Brain microvascular endothelial cell (primary cell): ENCODE data around the gene KLC3.

ENCODE experiments used
- DNase-seq: peaks from one replicate; pipeline ENCODE4 v3.0.0-alpha.2; 2020
- H3K27ac ChIP-seq: fragments of 250-450 bp; sonication (Bioruptor Pico); 2 replicates; pipeline ENCODE4 v1.5.1; 2020; ENCODE audit warnings: mild to moderate bottlenecking, moderate library complexity
- H3K27me3 ChIP-seq: fragments of 250-450 bp; sonication (Bioruptor Pico); replicated peaks from 2 replicates; pipeline ENCODE4 v1.5.1; 2020; ENCODE audit warnings: mild to moderate bottlenecking
- H3K36me3 ChIP-seq: fragments of 250-450 bp; sonication (Bioruptor Pico); replicated peaks from 2 replicates; pipeline ENCODE4 v1.5.1; 2020; ENCODE audit warnings: mild to moderate bottlenecking
- H3K4me3 ChIP-seq: 2 replicates; pipeline ENCODE4 v1.5.1; 2011; ENCODE audit warnings: low read depth, mild to moderate bottlenecking, control low read depth, low read length, moderate library complexity
- CTCF ChIP-seq: IDR thresholded peaks from 2 replicates; pipeline ENCODE4 v1.5.1; 2011; ENCODE audit warnings: low read depth, mild to moderate bottlenecking, moderate library complexity, low read length, control low read depth, inconsistent platforms; ENCODE audit errors: missing control alignments
- in situ Hi-C: cut with HindIII; loops from 2 replicates; pipeline ENCODE4 v1.10.0; 2017; ENCODE audit warnings: low sequenced_read_pairs, low pct_ligation_motif_present

The KLC3 gene

GRCh38 chr19:45382426-45382825 lies 41.9 kb downstream of the KLC3 start:
- H3K27ac ChIP-seq: no peak overlapping the region
- in situ Hi-C loops: no loop called here
- H3K36me3 ChIP-seq: no peaks in the 10 kb centered on the region
- TF ChIP-seq CTCF: no peak
- DNase-seq: no peak
- H3K4me3 ChIP-seq: no peak overlapping the region
- no peaks in the 10 kb centered on the region for H3K27me3 ChIP-seq

GRCh38 chr19:45385392-45386221 lies 45.1 kb downstream of the KLC3 start:
- Histone ChIP-seq H3K27me3 (no peaks in the 10 kb centered on the region), H3K36me3 (no peaks in the 10 kb centered on the region), H3K27ac (no peak overlapping the region), H3K4me3 (peak overlapping the region; percentile 22)
- DNase-seq: no peak
- in situ Hi-C loops: no loop called here
- TF ChIP-seq CTCF: no peak

- Histone ChIP-seq H3K27ac (no peak overlapping the region), H3K36me3 (peaks cover 18% of the 10 kb centered on the region), H3K27me3 (no peaks in the 10 kb centered on the region), H3K4me3 (no peak overlapping the region)
- no peak for DNase-seq
- in situ Hi-C loops: no loop called here
- no peak for TF ChIP-seq CTCF
These were observed 50.8 kb downstream of the KLC3 start for GRCh38 chr19:45391346-45391745.

- DNase-seq: no peak
- Histone ChIP-seq H3K27me3 (no peaks in the 10 kb centered on the region), H3K36me3 (peaks cover 22% of the 10 kb centered on the region), H3K27ac (no peak overlapping the region), H3K4me3 (no peak overlapping the region)
- TF ChIP-seq CTCF: no peak
- in situ Hi-C loops: no loop called here
These were observed 51.5 kb downstream of the KLC3 start for GRCh38 chr19:45391871-45392665.

GRCh38 chr19:45395821-45396617 lies 55.5 kb downstream of the KLC3 start:
- H3K4me3 ChIP-seq: no peak overlapping the region
- H3K27ac ChIP-seq: no peak overlapping the region
- peaks cover 23% of the 10 kb centered on the region for H3K36me3 ChIP-seq
- in situ Hi-C loops: no loop called here
- DNase-seq: no peak
- TF ChIP-seq CTCF: peak; percentile 26
- no peaks in the 10 kb centered on the region for H3K27me3 ChIP-seq
